Gastrocnemius medialis (tissue), 4 donors: ENCODE measurements around the gene CXorf58. TPM values are rescaled to one million over a fixed set of nuclear protein-coding genes. Genes with fewer than 3 reads are reported as not detected.
"Not testable (repeated sequence)": the region's sequence is repeated elsewhere in the genome, so short reads cannot be mapped to it uniquely, and the experiment has no call there.

Experiments used
- ATAC-seq, 2 donors: fragments of 150-250 bp; one replicate each; pipeline ENCODE4 v1.9.1; 2016
- DNase-seq, 2 donors: peaks; one replicate each; pipeline ENCODE4 v3.0.0-alpha.2; 2019
- H3K27ac ChIP-seq, 4 donors: fragments of 200-600 bp; sonication (generic); 1 replicate in 1 of 4; 2 replicates in 3 of 4; pipeline ENCODE4 v1.5.1; 2016 to 2018; ENCODE audit warnings: mild to moderate bottlenecking in 2 of 4, moderate library complexity in 1 of 4
- H3K27me3 ChIP-seq, 3 donors: fragments of 200-600 bp; sonication (generic) in 2 of 3; 1 replicate in 1 of 3; 2 replicates in 2 of 3; pipeline versions ENCODE4 v1.5.1 to v1.6.0; 2016 to 2019; ENCODE audit warnings: mild to moderate bottlenecking in 1 of 3, moderate library complexity in 1 of 3
- H3K36me3 ChIP-seq, 2 donors: fragments of 200-600 bp; sonication (generic) in 1 of 2; one replicate each; pipeline ENCODE4 v1.5.1; 2017 to 2018
- H3K4me1 ChIP-seq, 2 donors: fragments of 200-600 bp; sonication (generic) in 1 of 2; one replicate each; pipeline ENCODE4 v1.5.1; 2016 to 2017; ENCODE audit warnings: mild to moderate bottlenecking in 2 of 2
- H3K4me3 ChIP-seq, 4 donors: fragments of 200-600 bp; sonication (generic) in 3 of 4; 1 replicate in 1 of 4; 2 replicates in 3 of 4; pipeline ENCODE4 v1.5.1; 2016 to 2019; ENCODE audit warnings: mild to moderate bottlenecking in 2 of 4
- H3K9me3 ChIP-seq, 3 donors: fragments of 200-600 bp; sonication (generic) in 2 of 3; 1 replicate in 1 of 3; 2 replicates in 2 of 3; pipeline ENCODE4 v1.5.1; 2016 to 2019
- CTCF ChIP-seq, 5 experiments: fragments of 450-650 bp in 3 of 5; fragments of 200-600 bp in 2 of 5; sonication (generic) in 2 of 5; IDR thresholded peaks in 4 of 5; conservative IDR thresholded peaks in 1 of 5; 1 replicate in 4 of 5; 2 replicates in 1 of 5; pipeline ENCODE4 v1.5.1; 2016 to 2019; ENCODE audit warnings: antibody characterized with exemption in 5 of 5, mild to moderate bottlenecking in 3 of 5, moderate library complexity in 3 of 5
- POLR2A ChIP-seq, 2 donors: fragments of 450-650 bp; IDR thresholded peaks; one replicate each; pipeline ENCODE4 v1.6.1; 2017; ENCODE audit warnings: antibody characterized with exemption in 2 of 2, mild to moderate bottlenecking in 2 of 2, moderate library complexity in 2 of 2
- in situ Hi-C, 4 donors: fragments of 200-750 bp; cut with MboI; loops; one replicate each; pipeline versions ENCODE4 v1.15.0 to v1.8.0; 2017; ENCODE audit warnings: low sequenced_read_pairs in 4 of 4
- intact Hi-C: fragments of 100-400 bp; cut with DNase I; formaldehyde crosslinking; loops from one replicate; pipeline ENCODE4 v1.15.1; 2023; ENCODE audit warnings: low total_unique reads
- total RNA-seq, 4 donors: library from RNA; depleted of rRNA; stranded (reverse); fragments of >200 nt; gene quantifications; one replicate each; pipeline versions ENCODE4 v1.1.0 to v1.2.3, GENCODE V29; 2016

Gene CXorf58
- total RNA-seq, 4 donors from 2014 or later, result 3.1 TPM; not detected in 3

- H3K27me3 ChIP-seq, result no peaks in the 10 kb centered on the region
- no peaks in the 10 kb centered on the region for H3K9me3 ChIP-seq
- in situ Hi-C loops, result no loop called here
- no peak for DNase-seq
- H3K36me3 ChIP-seq, result no peaks in the 10 kb centered on the region
- TF ChIP-seq CTCF (IDR thresholded peaks at IDR 0.05 in 4 of 5, conservative IDR thresholded peaks at IDR 0.05 in 1 of 5), result no peak
- no peak for TF ChIP-seq POLR2A (IDR thresholded peaks at IDR 0.05)
- no peak for ATAC-seq
- no peak overlapping the region for H3K4me3 ChIP-seq
- intact Hi-C loops, result no loop called here
- H3K27ac ChIP-seq, result no peak overlapping the region
- no peaks in the 10 kb centered on the region for H3K4me1 ChIP-seq
Observed at GRCh38 chrX:23964191-23964590, 56.4 kb downstream of the CXorf58 start.

- H3K9me3 ChIP-seq, DNase-seq, in situ Hi-C loops, intact Hi-C loops, H3K27ac ChIP-seq, ATAC-seq, H3K36me3 ChIP-seq, H3K27me3 ChIP-seq, H3K4me1 ChIP-seq, H3K4me3 ChIP-seq: not testable (repeated sequence)
Observed at GRCh38 chrX:23965630-23966029, 57.8 kb downstream of the CXorf58 start.

- DNase-seq (no peak), ATAC-seq (no peak)
- TF ChIP-seq POLR2A (IDR thresholded peaks at IDR 0.05), result no peak
- no peak for TF ChIP-seq CTCF (IDR thresholded peaks at IDR 0.05 in 4 of 5, conservative IDR thresholded peaks at IDR 0.05 in 1 of 5)
- Histone ChIP-seq H3K27ac (no peak overlapping the region), H3K4me3 (no peak overlapping the region), H3K36me3 (no peaks in the 10 kb centered on the region), H3K9me3 (no peaks in the 10 kb centered on the region), H3K27me3 (no peaks in the 10 kb centered on the region), H3K4me1 (no peaks in the 10 kb centered on the region)
- in situ Hi-C loops, result no loop called here
- intact Hi-C loops, result no loop called here
Observed at GRCh38 chrX:23978491-23978890, 70.7 kb downstream of the CXorf58 start.

- in situ Hi-C loops, result no loop called here
- no peak for TF ChIP-seq POLR2A (IDR thresholded peaks at IDR 0.05)
- no peak for TF ChIP-seq CTCF (IDR thresholded peaks at IDR 0.05 in 4 of 5, conservative IDR thresholded peaks at IDR 0.05 in 1 of 5)
- Histone ChIP-seq H3K27me3 (no peaks in the 10 kb centered on the region), H3K9me3 (no peaks in the 10 kb centered on the region), H3K36me3 (no peaks in the 10 kb centered on the region), H3K4me3 (no peak overlapping the region), H3K4me1 (no peaks in the 10 kb centered on the region), H3K27ac (no peak overlapping the region)
- no peak for ATAC-seq
- intact Hi-C loops, result no loop called here
- DNase-seq, result no peak
Observed at GRCh38 chrX:23980011-23980441, 72.2 kb downstream of the CXorf58 start.

- no peak overlapping the region for H3K27ac ChIP-seq
- DNase-seq, result no peak
- intact Hi-C loops, result no loop called here
- no peak for ATAC-seq
- TF ChIP-seq CTCF (IDR thresholded peaks at IDR 0.05 in 4 of 5, conservative IDR thresholded peaks at IDR 0.05 in 1 of 5), result no peak
- no peak for TF ChIP-seq POLR2A (IDR thresholded peaks at IDR 0.05)
- H3K4me3 ChIP-seq, result no peak overlapping the region
- no peaks in the 10 kb centered on the region for H3K36me3 ChIP-seq
- H3K4me1 ChIP-seq, result no peaks in the 10 kb centered on the region
- H3K27me3 ChIP-seq, result no peaks in the 10 kb centered on the region
- no peaks in the 10 kb centered on the region for H3K9me3 ChIP-seq
- in situ Hi-C loops, result no loop called here
Observed at GRCh38 chrX:23981222-23981621, 73.4 kb downstream of the CXorf58 start.
